ENCODE results near the gene TMEM187. TPM values are rescaled to one million over a fixed set of nuclear protein-coding genes. Genes with fewer than 3 reads are reported as not detected.

The TMEM187 gene
- total RNA-seq, 2 donors from 2014 or later, result 4.8 to 8.1 TPM

DNA sequence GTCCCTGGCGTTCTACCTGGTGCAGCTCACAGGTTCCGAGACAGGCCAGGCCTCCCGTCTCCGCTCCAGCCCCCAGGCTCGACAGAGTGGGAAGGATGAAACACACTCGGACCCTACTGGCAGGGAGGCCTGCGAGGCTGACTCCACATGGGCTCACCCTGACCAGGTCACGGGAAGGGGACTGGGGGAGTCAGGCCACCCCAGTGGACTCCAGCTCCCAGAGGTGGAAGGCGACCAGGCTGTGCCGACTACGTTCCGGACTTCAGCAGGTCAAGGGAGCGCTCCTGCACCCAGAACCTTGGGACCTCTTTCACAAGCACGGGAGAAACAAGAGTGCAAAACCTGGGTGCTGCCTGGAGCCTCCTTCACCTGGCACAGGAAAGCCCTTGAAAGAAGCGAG lies 51.7 kb downstream of the TMEM187 start:
- Histone ChIP-seq H3K4me3 (ENCODE audit: low read length) (no peak overlapping the region), H3K27ac (ENCODE audit: low read depth, low read length) (no peak overlapping the region), H3K27me3 (ENCODE audit: control insufficient read depth, insufficient read depth, low read length, poor library complexity, severe bottlenecking) (no peaks in the 10 kb centered on the region), H3K4me1 (ENCODE audit: control insufficient read depth, insufficient read depth, low read length) (no peaks in the 10 kb centered on the region), H3K36me3 (ENCODE audit: control insufficient read depth, insufficient read depth, low read length) (peaks cover 7% of the 10 kb centered on the region), H3K9me3 (ENCODE audit: control insufficient read depth, low read length) (no peaks in the 10 kb centered on the region), H3K9ac (ENCODE audit: extremely low read depth, low read length, poor library complexity, severe bottlenecking) (no peak overlapping the region)
- TF ChIP-seq, protein P1, sequence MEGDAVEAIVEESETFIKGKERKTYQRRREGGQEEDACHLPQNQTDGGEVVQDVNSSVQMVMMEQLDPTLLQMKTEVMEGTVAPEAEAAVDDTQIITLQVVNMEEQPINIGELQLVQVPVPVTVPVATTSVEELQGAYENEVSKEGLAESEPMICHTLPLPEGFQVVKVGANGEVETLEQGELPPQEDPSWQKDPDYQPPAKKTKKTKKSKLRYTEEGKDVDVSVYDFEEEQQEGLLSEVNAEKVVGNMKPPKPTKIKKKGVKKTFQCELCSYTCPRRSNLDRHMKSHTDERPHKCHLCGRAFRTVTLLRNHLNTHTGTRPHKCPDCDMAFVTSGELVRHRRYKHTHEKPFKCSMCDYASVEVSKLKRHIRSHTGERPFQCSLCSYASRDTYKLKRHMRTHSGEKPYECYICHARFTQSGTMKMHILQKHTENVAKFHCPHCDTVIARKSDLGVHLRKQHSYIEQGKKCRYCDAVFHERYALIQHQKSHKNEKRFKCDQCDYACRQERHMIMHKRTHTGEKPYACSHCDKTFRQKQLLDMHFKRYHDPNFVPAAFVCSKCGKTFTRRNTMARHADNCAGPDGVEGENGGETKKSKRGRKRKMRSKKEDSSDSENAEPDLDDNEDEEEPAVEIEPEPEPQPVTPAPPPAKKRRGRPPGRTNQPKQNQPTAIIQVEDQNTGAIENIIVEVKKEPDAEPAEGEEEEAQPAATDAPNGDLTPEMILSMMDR (conservative IDR thresholded peaks at IDR 0.05), result no peak
- peaks cover 15% of the 10 kb centered on the region for H3K4me1 Mint-ChIP-seq
- H3K9me3 Mint-ChIP-seq, result peaks cover 67% of the 10 kb centered on the region
- no peak overlapping the region for H3K27ac Mint-ChIP-seq
- no peak overlapping the region for H3K4me3 Mint-ChIP-seq
- DNase-seq, result no peak
- 96 to 100% methylated on average over 3 to 15 of the region's 15 CpGs for WGBS, 2 experiments (ENCODE audit: insufficient coverage in 1 of 2, insufficient read length in 1 of 2)
- peaks cover 3% of the 10 kb centered on the region for H3K27me3 Mint-ChIP-seq (ENCODE audit: insufficient read depth)
- H3K36me3 Mint-ChIP-seq (ENCODE audit: low read depth), result peaks cover 7% of the 10 kb centered on the region

DNA sequence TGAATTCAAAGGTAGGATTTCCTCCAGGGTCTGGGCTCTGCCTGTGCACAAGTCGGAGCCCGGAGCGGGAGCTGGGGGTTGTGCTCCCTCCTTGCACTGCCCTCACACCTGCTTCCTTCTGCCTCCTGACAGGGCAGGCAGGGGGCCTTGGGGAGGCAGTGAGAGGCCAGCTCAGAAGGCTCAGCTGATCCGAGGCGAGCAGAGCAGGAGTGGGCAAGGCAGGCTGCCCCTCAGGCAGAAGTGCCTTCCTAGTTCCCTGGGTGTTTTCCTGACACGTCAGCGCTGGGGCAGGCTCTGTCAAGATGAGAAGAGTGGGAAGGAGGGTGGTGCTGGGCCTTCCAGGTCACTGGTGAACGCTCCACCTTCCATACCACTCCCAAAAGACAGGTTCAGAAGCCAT lies 52.7 kb downstream of the TMEM187 start:
- Histone ChIP-seq H3K27me3 (ENCODE audit: control insufficient read depth, insufficient read depth, low read length, poor library complexity, severe bottlenecking) (no peaks in the 10 kb centered on the region), H3K36me3 (ENCODE audit: control insufficient read depth, insufficient read depth, low read length) (peaks cover 7% of the 10 kb centered on the region), H3K4me1 (ENCODE audit: control insufficient read depth, insufficient read depth, low read length) (no peaks in the 10 kb centered on the region), H3K4me3 (ENCODE audit: low read length) (no peak overlapping the region), H3K9ac (ENCODE audit: extremely low read depth, low read length, poor library complexity, severe bottlenecking) (no peak overlapping the region), H3K9me3 (ENCODE audit: control insufficient read depth, low read length) (no peaks in the 10 kb centered on the region), H3K27ac (ENCODE audit: low read depth, low read length) (no peak overlapping the region)
- 86% methylated on average over 6 of the region's 8 CpGs; no CpG with 5 or more reads in 1 of the 2 experiments for WGBS, 2 experiments (ENCODE audit: insufficient coverage in 1 of 2, insufficient read length in 1 of 2)
- no peak overlapping the region for H3K4me3 Mint-ChIP-seq
- DNase-seq, result no peak
- H3K27me3 Mint-ChIP-seq (ENCODE audit: insufficient read depth), result peaks cover 3% of the 10 kb centered on the region
- peaks cover 72% of the 10 kb centered on the region for H3K9me3 Mint-ChIP-seq
- no peak overlapping the region for H3K27ac Mint-ChIP-seq
- peaks cover 14% of the 10 kb centered on the region for H3K4me1 Mint-ChIP-seq
- TF ChIP-seq, protein P1 (conservative IDR thresholded peaks at IDR 0.05), result no peak
- H3K36me3 Mint-ChIP-seq (ENCODE audit: low read depth), result peaks cover 15% of the 10 kb centered on the region

DNA sequence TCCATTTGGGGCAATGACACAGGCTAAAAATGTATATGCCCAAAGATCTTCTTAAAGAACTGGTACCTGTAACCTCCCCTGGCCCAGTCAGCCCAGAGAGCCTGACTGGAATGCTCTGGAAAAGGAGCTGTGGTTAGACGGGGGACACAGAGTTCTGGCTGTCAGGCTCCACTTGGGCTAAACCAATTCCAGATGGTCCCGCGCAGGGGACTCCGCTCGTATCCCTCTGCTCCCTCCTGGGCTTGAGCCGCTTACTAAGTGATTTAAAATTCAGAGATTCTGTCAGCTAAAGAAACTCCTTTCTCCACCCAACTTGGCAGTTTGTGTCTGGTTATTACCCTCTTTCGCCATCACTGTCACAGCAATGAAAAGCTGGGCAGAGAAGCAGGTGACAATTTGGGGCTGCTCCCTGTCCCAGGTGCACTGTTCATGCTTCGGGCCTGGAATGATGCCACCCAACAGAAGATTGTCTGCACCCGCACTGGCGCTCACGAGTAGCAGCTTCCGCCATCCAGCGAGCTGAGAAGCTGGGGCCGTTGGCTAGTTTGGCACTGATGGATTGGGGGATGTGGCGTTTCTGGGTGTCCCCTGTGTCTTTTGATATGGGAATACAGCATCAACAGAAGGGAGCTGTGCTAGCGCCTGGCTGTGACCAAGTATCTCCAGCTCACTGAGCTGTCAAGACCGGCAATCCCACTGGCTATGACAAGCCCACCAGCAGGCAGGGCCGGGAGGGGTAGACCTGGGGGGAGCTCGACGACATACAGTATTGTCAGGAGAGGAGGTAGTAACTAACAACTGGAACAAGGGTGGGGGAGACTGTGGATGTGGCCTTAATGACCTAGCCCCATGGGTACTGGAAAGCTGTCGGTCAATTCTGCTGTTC lies 53.8 kb downstream of the TMEM187 start:
- Histone ChIP-seq H3K27ac (ENCODE audit: low read depth, low read length) (no peak overlapping the region), H3K36me3 (ENCODE audit: control insufficient read depth, insufficient read depth, low read length) (peaks cover 7% of the 10 kb centered on the region), H3K4me1 (ENCODE audit: control insufficient read depth, insufficient read depth, low read length) (no peaks in the 10 kb centered on the region), H3K27me3 (ENCODE audit: control insufficient read depth, insufficient read depth, low read length, poor library complexity, severe bottlenecking) (no peaks in the 10 kb centered on the region), H3K4me3 (ENCODE audit: low read length) (no peak overlapping the region), H3K9me3 (ENCODE audit: control insufficient read depth, low read length) (no peaks in the 10 kb centered on the region), H3K9ac (ENCODE audit: extremely low read depth, low read length, poor library complexity, severe bottlenecking) (no peak overlapping the region)
- no peak overlapping the region for H3K27ac Mint-ChIP-seq
- H3K27me3 Mint-ChIP-seq (ENCODE audit: insufficient read depth), result no peaks in the 10 kb centered on the region
- no peak overlapping the region for H3K4me3 Mint-ChIP-seq
- H3K9me3 Mint-ChIP-seq, result peaks cover 72% of the 10 kb centered on the region
- WGBS, 2 experiments (ENCODE audit: insufficient coverage in 1 of 2, insufficient read length in 1 of 2), result 92% methylated on average over 21 of the region's 21 CpGs; no CpG with 5 or more reads in 1 of the 2 experiments
- DNase-seq, result no peak
- H3K4me1 Mint-ChIP-seq, result peaks cover 9% of the 10 kb centered on the region
- TF ChIP-seq, protein P1 (conservative IDR thresholded peaks at IDR 0.05), result no peak
- H3K36me3 Mint-ChIP-seq (ENCODE audit: low read depth), result peaks cover 18% of the 10 kb centered on the region
